Left ventricle myocardium inferior (tissue), 1 donor: ENCODE measurements around the gene VWA8. TPM values are rescaled to one million over a fixed set of nuclear protein-coding genes. Genes with fewer than 3 reads are reported as not detected.

Experiments used
- DNase-seq: peaks from one replicate; pipeline ENCODE4 v3.0.0-alpha.2; 2020
- H3K27ac ChIP-seq: fragments of 200-600 bp; replicated peaks from 2 replicates; pipeline ENCODE4 v1.8.0; 2021
- H3K27me3 ChIP-seq: fragments of 200-600 bp; 2 replicates; pipeline ENCODE4 v1.8.0; 2021; ENCODE audit warnings: low read depth
- H3K36me3 ChIP-seq: fragments of 200-600 bp; 2 replicates; pipeline ENCODE4 v1.8.0; 2021
- H3K4me1 ChIP-seq: fragments of 200-600 bp; 2 replicates; pipeline ENCODE4 v1.8.0; 2021
- H3K4me3 ChIP-seq: fragments of 200-600 bp; 2 replicates; pipeline ENCODE4 v1.8.0; 2021; ENCODE audit warnings: mild to moderate bottlenecking, moderate library complexity
- H3K9me3 ChIP-seq: fragments of 200-600 bp; replicated peaks from 2 replicates; pipeline ENCODE4 v1.8.0; 2021
- intact Hi-C: fragments of 100-400 bp; cut with micrococcal nuclease; formaldehyde crosslinking; loops from one replicate; pipeline ENCODE4 v1.11.0; 2022
- total RNA-seq: library from RNA; stranded (reverse); fragmentation: NEBNext Ultra II Directional; extraction: Animal tissue kit (Norgen Biotek cat#: 25700); gene quantifications from one replicate; pipeline ENCODE4 v1.2.1, GENCODE V29; 2021
- TF ChIP-seq, protein P1 (sequence below): fragments of 200-600 bp; IDR thresholded peaks from 2 replicates; pipeline ENCODE4 v1.8.0; 2021; ENCODE audit warnings: antibody characterized with exemption, mild to moderate bottlenecking, borderline replicate concordance
- donor health status: DM: no; HTN: yes; CAD: no; lungs with severe emphysema.

VWA8 gene
- total RNA-seq, 1 donor from 2014 or later: 51.0 TPM

GRCh38 chr13:41851351-41851750 lies 109.6 kb downstream of the VWA8 start:
- Histone ChIP-seq H3K9me3 (peaks cover 5% of the 10 kb centered on the region), H3K4me1 (peaks cover 18% of the 10 kb centered on the region), H3K36me3 (peaks cover 20% of the 10 kb centered on the region), H3K4me3 (no peak overlapping the region), H3K27ac (no peak overlapping the region), H3K27me3 (no peaks in the 10 kb centered on the region)
- intact Hi-C loops: no loop called here
- no peak for DNase-seq
- TF ChIP-seq, protein P1, sequence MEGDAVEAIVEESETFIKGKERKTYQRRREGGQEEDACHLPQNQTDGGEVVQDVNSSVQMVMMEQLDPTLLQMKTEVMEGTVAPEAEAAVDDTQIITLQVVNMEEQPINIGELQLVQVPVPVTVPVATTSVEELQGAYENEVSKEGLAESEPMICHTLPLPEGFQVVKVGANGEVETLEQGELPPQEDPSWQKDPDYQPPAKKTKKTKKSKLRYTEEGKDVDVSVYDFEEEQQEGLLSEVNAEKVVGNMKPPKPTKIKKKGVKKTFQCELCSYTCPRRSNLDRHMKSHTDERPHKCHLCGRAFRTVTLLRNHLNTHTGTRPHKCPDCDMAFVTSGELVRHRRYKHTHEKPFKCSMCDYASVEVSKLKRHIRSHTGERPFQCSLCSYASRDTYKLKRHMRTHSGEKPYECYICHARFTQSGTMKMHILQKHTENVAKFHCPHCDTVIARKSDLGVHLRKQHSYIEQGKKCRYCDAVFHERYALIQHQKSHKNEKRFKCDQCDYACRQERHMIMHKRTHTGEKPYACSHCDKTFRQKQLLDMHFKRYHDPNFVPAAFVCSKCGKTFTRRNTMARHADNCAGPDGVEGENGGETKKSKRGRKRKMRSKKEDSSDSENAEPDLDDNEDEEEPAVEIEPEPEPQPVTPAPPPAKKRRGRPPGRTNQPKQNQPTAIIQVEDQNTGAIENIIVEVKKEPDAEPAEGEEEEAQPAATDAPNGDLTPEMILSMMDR: no peak

GRCh38 chr13:41848435-41849255 lies 112.3 kb downstream of the VWA8 start:
- Histone ChIP-seq H3K36me3 (peaks cover 19% of the 10 kb centered on the region), H3K9me3 (peaks cover 10% of the 10 kb centered on the region), H3K27me3 (no peaks in the 10 kb centered on the region), H3K27ac (peak overlapping the region; percentile 46), H3K4me3 (no peak overlapping the region), H3K4me1 (peaks cover 24% of the 10 kb centered on the region)
- DNase-seq: no peak
- TF ChIP-seq, protein P1: peak; percentile 41
- intact Hi-C loops: loop anchor here (10.0 kb wide), 1 partner anchor 174 kb away; no protein-coding TSS in a partner anchor

GRCh38 chr13:41847216-41847615 lies 113.7 kb downstream of the VWA8 start:
- H3K27ac ChIP-seq: no peak overlapping the region
- intact Hi-C loops: loop anchor here (10.0 kb wide), 1 partner anchor 172 kb away; no protein-coding TSS in a partner anchor
- peaks cover 6% of the 10 kb centered on the region for H3K9me3 ChIP-seq
- H3K4me3 ChIP-seq: no peak overlapping the region
- H3K36me3 ChIP-seq: peaks cover 7% of the 10 kb centered on the region
- TF ChIP-seq, protein P1: no peak
- DNase-seq: no peak
- no peaks in the 10 kb centered on the region for H3K27me3 ChIP-seq
- H3K4me1 ChIP-seq: peaks cover 28% of the 10 kb centered on the region

- TF ChIP-seq, protein P1: no peak
- intact Hi-C loops: loop anchor here (10.0 kb wide), 1 partner anchor 167 kb away; no protein-coding TSS in a partner anchor
Measured at GRCh38 chr13:41842036-41842620, 118.8 kb downstream of the VWA8 start.

GRCh38 chr13:41837629-41838028 lies 123.3 kb downstream of the VWA8 start:
- Histone ChIP-seq H3K27ac (peak overlapping the region; percentile 41), H3K27me3 (no peaks in the 10 kb centered on the region), H3K9me3 (no peaks in the 10 kb centered on the region), H3K4me3 (no peak overlapping the region), H3K4me1 (peaks cover 21% of the 10 kb centered on the region), H3K36me3 (peaks cover 11% of the 10 kb centered on the region)
- intact Hi-C loops: no loop called here
- DNase-seq: no peak
- TF ChIP-seq, protein P1: no peak

More at GRCh38 chr13:41842036-41842620, 118.8 kb downstream of the VWA8 start:
- Histone ChIP-seq H3K27ac (no peak overlapping the region), H3K4me3 (no peak overlapping the region), H3K36me3 (peaks cover 3% of the 10 kb centered on the region), H3K9me3 (peaks cover 6% of the 10 kb centered on the region), H3K4me1 (peaks cover 25% of the 10 kb centered on the region), H3K27me3 (no peaks in the 10 kb centered on the region)
- DNase-seq: no peak
